SK-N-MC (cell line): Measurements from ENCODE around the gene CUTC.

ENCODE experiments used
- DNase-seq: peaks from one replicate; pipeline ENCODE4 v3.0.0-alpha.2; 2011; ENCODE audit warnings: low read depth, low spot score
- H3K27ac ChIP-seq: fragments of 200-600 bp; sonication (generic); 2 replicates; pipeline ENCODE4 v1.5.1; 2016; ENCODE audit warnings: mixed run types
- H3K36me3 ChIP-seq: fragments of 200-600 bp; sonication (generic); 2 replicates; pipeline ENCODE4 v1.6.1; 2017; ENCODE audit warnings: antibody characterized with exemption, low read length, mixed read lengths; ENCODE audit not compliant: insufficient read depth
- H3K4me3 ChIP-seq: fragments of 200-600 bp; sonication (generic); 2 replicates; pipeline ENCODE4 v1.5.1; 2016
- H3K9ac ChIP-seq: fragments of 200-600 bp; sonication (generic); 2 replicates; pipeline ENCODE4 v1.8.0; 2017; ENCODE audit warnings: mixed run types, mixed read lengths; ENCODE audit not compliant: insufficient read length
- H3K9me3 ChIP-seq: fragments of 200-600 bp; sonication (generic); 2 replicates; pipeline ENCODE4 v1.6.1; 2017; ENCODE audit warnings: low read depth, mild to moderate bottlenecking, antibody characterized with exemption, low read length, moderate library complexity, mixed read lengths
- EZH2 ChIP-seq: fragments of 200-600 bp; sonication (generic); IDR thresholded peaks from one replicate; pipeline ENCODE4 v1.6.1; 2017; ENCODE audit warnings: antibody characterized with exemption
- FOXP2 ChIP-seq: optimal IDR thresholded peaks from 2 replicates; pipeline ENCODE3; 2011; ENCODE audit warnings: mild to moderate bottlenecking, moderate library complexity; ENCODE audit not compliant: insufficient read depth; ENCODE audit errors: extremely low read length, control extremely low read depth
- POLR2AphosphoS5 ChIP-seq: IDR thresholded peaks from 2 replicates; pipeline ENCODE4 v1.6.1; 2012; ENCODE audit warnings: mild to moderate bottlenecking, low read depth, low read length, borderline replicate concordance

Gene CUTC

GRCh38 chr10:99770408-99771045 lies 38.5 kb downstream of the CUTC start:
- Histone ChIP-seq H3K4me3 (no peak overlapping the region), H3K9me3 (no peaks in the 10 kb centered on the region), H3K9ac (no peak overlapping the region), H3K27ac (no peak overlapping the region), H3K36me3 (no peaks in the 10 kb centered on the region)
- DNase-seq = no peak
- TF ChIP-seq POLR2AphosphoS5 (no peak), FOXP2 (no peak), EZH2 (no peak)

- Histone ChIP-seq H3K9ac (no peak overlapping the region), H3K27ac (peak overlapping the region; percentile 46; the same call in 1 of the 2 replicates)
- DNase-seq = no peak
These were observed 43.8 kb downstream of the CUTC start for GRCh38 chr10:99775850-99776249.

GRCh38 chr10:99777918-99778714 lies 46.1 kb downstream of the CUTC start:
- DNase-seq = no peak
- Histone ChIP-seq H3K9ac (no peak overlapping the region), H3K4me3 (no peak overlapping the region), H3K27ac (peak overlapping the region; percentile 83; the same call in 1 of the 2 replicates), H3K36me3 (no peaks in the 10 kb centered on the region), H3K9me3 (no peaks in the 10 kb centered on the region)
- no peak for TF ChIP-seq POLR2AphosphoS5
- TF ChIP-seq FOXP2 = no peak
- TF ChIP-seq EZH2 = no peak

More at GRCh38 chr10:99775850-99776249, 43.8 kb downstream of the CUTC start:
- no peak for TF ChIP-seq EZH2
- no peak for TF ChIP-seq POLR2AphosphoS5
- no peak for TF ChIP-seq FOXP2
- H3K36me3 ChIP-seq = no peaks in the 10 kb centered on the region
- H3K9me3 ChIP-seq = no peaks in the 10 kb centered on the region
- H3K4me3 ChIP-seq = no peak overlapping the region

- peak overlapping the region; percentile 26 for H3K4me3 ChIP-seq
These were observed 47.3 kb downstream of the CUTC start for GRCh38 chr10:99779335-99779734.

GRCh38 chr10:99781734-99782429 lies 49.8 kb downstream of the CUTC start:
- H3K36me3 ChIP-seq = no peaks in the 10 kb centered on the region
- H3K9me3 ChIP-seq = no peaks in the 10 kb centered on the region
- TF ChIP-seq EZH2 = no peak
- no peak for TF ChIP-seq FOXP2
- TF ChIP-seq POLR2AphosphoS5 = no peak
- no peak overlapping the region for H3K27ac ChIP-seq
- H3K4me3 ChIP-seq = no peak overlapping the region
- DNase-seq = no peak
- no peak overlapping the region for H3K9ac ChIP-seq

More at GRCh38 chr10:99779335-99779734, 47.3 kb downstream of the CUTC start:
- Histone ChIP-seq H3K27ac (peak overlapping the region; percentile 83), H3K36me3 (no peaks in the 10 kb centered on the region), H3K9me3 (no peaks in the 10 kb centered on the region), H3K9ac (no peak overlapping the region)
- TF ChIP-seq POLR2AphosphoS5 = no peak
- no peak for TF ChIP-seq EZH2
- no peak for TF ChIP-seq FOXP2
- no peak for DNase-seq

GRCh38 chr10:99782447-99783286 lies 50.6 kb downstream of the CUTC start, which contains the start of gene ABCC2:
Gene ABCC2 (plus strand): TSS chr10:99782640. CDS start chr10:99782845, 205 bp downstream.
- no peak within 1 kb of the TSS for H3K9ac ChIP-seq
- H3K9me3 ChIP-seq = no peaks in the 10 kb centered on the region
- TF ChIP-seq EZH2 (no peak), FOXP2 (no peak)
- DNase-seq = no peak
- no peaks in the 10 kb centered on the region for H3K36me3 ChIP-seq
- H3K27ac ChIP-seq = no peak within 1 kb of the TSS
- no peak within 1 kb of the TSS for H3K4me3 ChIP-seq

GRCh38 chr10:99784016-99784726 lies 52.1 kb downstream of the CUTC start:
- DNase-seq = no peak
- H3K36me3 ChIP-seq = no peaks in the 10 kb centered on the region
- no peak for TF ChIP-seq EZH2
- TF ChIP-seq FOXP2 = no peak
- TF ChIP-seq POLR2AphosphoS5 = no peak
- peak overlapping the region; percentile 46; the same call in 1 of the 2 replicates for H3K27ac ChIP-seq
- no peak overlapping the region for H3K4me3 ChIP-seq
- H3K9me3 ChIP-seq = no peaks in the 10 kb centered on the region
- no peak overlapping the region for H3K9ac ChIP-seq
